ENCODE measurements around the gene BCORL1.

BCORL1 gene

GRCh38 chrX:130055899-130056298, 73.5 kb downstream of the BCORL1 start:
- H3K9ac ChIP-seq (ENCODE audit: low read depth, low read length) = no peak overlapping the region
- H4K20me1 ChIP-seq (ENCODE audit: insufficient read depth, low read length) = no peaks in the 10 kb centered on the region
- H3K27me3 ChIP-seq (ENCODE audit: insufficient read depth, low read length, poor library complexity) = no peaks in the 10 kb centered on the region
- no peak overlapping the region for H3K4me2 ChIP-seq (ENCODE audit: insufficient read depth, low read length)
- no peaks in the 10 kb centered on the region for H3K79me2 ChIP-seq (ENCODE audit: insufficient read depth, low read length)
- peaks cover 8% of the 10 kb centered on the region for H3K4me1 ChIP-seq (ENCODE audit: insufficient read depth, low read length)
- no peak overlapping the region for H3K27ac ChIP-seq (ENCODE audit: low read length)
- TF ChIP-seq CTCF (IDR thresholded peaks at IDR 0.05; ENCODE audit: borderline replicate concordance, extremely low read depth, low read length, poor library complexity, severe bottlenecking) (no peak), EZH2 (IDR thresholded peaks at IDR 0.05; ENCODE audit: borderline replicate concordance, low read depth, low read length, severe bottlenecking) (no peak)
- H3K36me3 ChIP-seq (ENCODE audit: insufficient read depth, low read length) = peaks cover 32% of the 10 kb centered on the region
- no peaks in the 10 kb centered on the region for H3K9me3 ChIP-seq (ENCODE audit: insufficient read depth, low read length, severe bottlenecking)
- H2AFZ ChIP-seq (ENCODE audit: low read depth, low read length) = no peak overlapping the region
- H3K4me3 ChIP-seq (ENCODE audit: low read depth in 1 of 2, low read length in 2 of 2) = no peak overlapping the region
- DNase-seq (no peak), ATAC-seq (ENCODE audit: insufficient read depth, low read depth) (no peak)

- Histone ChIP-seq H2AFZ (ENCODE audit: low read depth, low read length) (no peak overlapping the region), H4K20me1 (ENCODE audit: insufficient read depth, low read length) (no peaks in the 10 kb centered on the region), H3K9me3 (ENCODE audit: insufficient read depth, low read length, severe bottlenecking) (no peaks in the 10 kb centered on the region), H3K9ac (ENCODE audit: low read depth, low read length) (no peak overlapping the region), H3K36me3 (ENCODE audit: insufficient read depth, low read length) (peaks cover 19% of the 10 kb centered on the region), H3K4me2 (ENCODE audit: insufficient read depth, low read length) (no peak overlapping the region), H3K27ac (ENCODE audit: low read length) (no peak overlapping the region), H3K27me3 (ENCODE audit: insufficient read depth, low read length, poor library complexity) (no peaks in the 10 kb centered on the region), H3K4me3 (ENCODE audit: low read depth in 1 of 2, low read length in 2 of 2) (no peak overlapping the region), H3K79me2 (ENCODE audit: insufficient read depth, low read length) (no peaks in the 10 kb centered on the region), H3K4me1 (ENCODE audit: insufficient read depth, low read length) (peaks cover 12% of the 10 kb centered on the region)
- no peak for TF ChIP-seq EZH2 (IDR thresholded peaks at IDR 0.05; ENCODE audit: borderline replicate concordance, low read depth, low read length, severe bottlenecking)
- TF ChIP-seq CTCF (IDR thresholded peaks at IDR 0.05; ENCODE audit: borderline replicate concordance, extremely low read depth, low read length, poor library complexity, severe bottlenecking) = no peak
- DNase-seq (no peak), ATAC-seq (ENCODE audit: insufficient read depth, low read depth) (no peak)
Measured at GRCh38 chrX:130057209-130057608, 74.8 kb downstream of the BCORL1 start.

GRCh38 chrX:130058652-130059051, 76.2 kb downstream of the BCORL1 start:
- H3K79me2 ChIP-seq (ENCODE audit: insufficient read depth, low read length) = no peaks in the 10 kb centered on the region
- peaks cover 12% of the 10 kb centered on the region for H3K4me1 ChIP-seq (ENCODE audit: insufficient read depth, low read length)
- no peak overlapping the region for H3K27ac ChIP-seq (ENCODE audit: low read length)

More at GRCh38 chrX:130058652-130059051, 76.2 kb downstream of the BCORL1 start:
- Histone ChIP-seq H4K20me1 (ENCODE audit: insufficient read depth, low read length) (no peaks in the 10 kb centered on the region), H2AFZ (ENCODE audit: low read depth, low read length) (no peak overlapping the region), H3K9ac (ENCODE audit: low read depth, low read length) (no peak overlapping the region), H3K27me3 (ENCODE audit: insufficient read depth, low read length, poor library complexity) (no peaks in the 10 kb centered on the region), H3K4me2 (ENCODE audit: insufficient read depth, low read length) (no peak overlapping the region), H3K4me3 (ENCODE audit: low read depth in 1 of 2, low read length in 2 of 2) (no peak overlapping the region), H3K36me3 (ENCODE audit: insufficient read depth, low read length) (peaks cover 11% of the 10 kb centered on the region), H3K9me3 (ENCODE audit: insufficient read depth, low read length, severe bottlenecking) (no peaks in the 10 kb centered on the region)
- DNase-seq = no peak
- ATAC-seq (ENCODE audit: insufficient read depth, low read depth) = no peak
- TF ChIP-seq EZH2 (IDR thresholded peaks at IDR 0.05; ENCODE audit: borderline replicate concordance, low read depth, low read length, severe bottlenecking) (no peak), CTCF (IDR thresholded peaks at IDR 0.05; ENCODE audit: borderline replicate concordance, extremely low read depth, low read length, poor library complexity, severe bottlenecking) (no peak)
